HG03571 (cell line): ENCODE measurements around the gene KPNA1.
"Not testable (repeated sequence)": the region's sequence is repeated elsewhere in the genome, so short reads cannot be mapped to it uniquely, and the experiment has no call there.

Source experiments
- ATAC-seq: cut with Tn5 transposase; IDR thresholded peaks from one replicate; pipeline ENCODE4 v1.9.1; 2021; ENCODE audit not compliant: unreplicated experiment

The KPNA1 gene

DNA sequence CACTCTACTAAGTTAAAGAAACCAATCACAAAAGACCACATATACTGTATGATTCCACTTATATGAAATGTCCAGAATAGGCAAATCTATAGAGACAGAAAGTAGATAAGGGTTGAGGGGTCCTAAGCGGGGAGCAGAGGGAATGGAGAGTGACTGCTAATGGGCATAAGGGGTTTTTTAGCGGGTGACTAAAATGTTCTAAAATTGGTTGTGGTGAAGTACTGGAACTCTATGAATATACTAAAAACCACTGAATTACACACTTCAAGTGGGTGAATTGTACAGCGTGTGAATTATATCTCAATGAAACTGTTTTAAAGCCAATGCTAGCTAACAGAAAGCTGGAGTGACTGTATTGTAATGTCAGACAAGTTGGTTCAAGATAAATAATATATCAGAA is 33.3 kb downstream of the KPNA1 start:
- no peak for ATAC-seq

DNA sequence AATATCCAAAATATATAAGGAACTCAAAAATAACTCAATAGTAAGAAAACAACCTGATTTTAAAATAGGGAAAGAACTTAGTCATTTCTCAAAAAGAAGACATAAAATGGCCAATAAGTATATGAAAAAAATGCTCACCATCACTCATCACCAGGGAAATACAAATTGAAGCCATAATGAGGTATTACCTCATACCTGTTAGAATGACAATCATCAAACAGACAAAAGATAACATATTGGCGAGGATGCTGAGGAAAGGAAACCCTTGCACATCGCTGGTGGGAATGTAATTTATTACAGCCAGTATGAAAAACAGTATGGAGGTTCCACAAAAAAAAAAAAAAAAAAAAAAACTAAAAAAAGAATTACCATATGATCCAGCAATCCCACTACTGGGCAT is 38.2 kb downstream of the KPNA1 start:
- ATAC-seq = no peak

DNA sequence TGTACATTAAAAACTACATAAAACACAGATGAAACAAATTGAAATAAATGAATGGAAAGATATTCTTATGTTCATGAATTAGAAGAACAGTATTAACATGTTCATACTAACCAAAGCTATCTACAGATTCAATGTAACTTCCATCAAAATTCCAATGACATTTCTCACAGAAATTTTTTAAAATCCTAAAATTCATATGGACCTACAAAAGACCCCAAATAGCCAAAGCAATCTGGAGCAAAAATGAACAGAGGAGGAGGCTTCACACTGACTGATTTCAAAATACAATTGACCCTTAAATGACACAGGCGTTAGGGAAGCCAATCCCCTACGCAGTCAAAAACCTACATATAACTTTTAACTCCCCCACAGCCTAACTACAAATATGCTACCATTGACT is 39.4 kb downstream of the KPNA1 start:
- ATAC-seq = no peak

DNA sequence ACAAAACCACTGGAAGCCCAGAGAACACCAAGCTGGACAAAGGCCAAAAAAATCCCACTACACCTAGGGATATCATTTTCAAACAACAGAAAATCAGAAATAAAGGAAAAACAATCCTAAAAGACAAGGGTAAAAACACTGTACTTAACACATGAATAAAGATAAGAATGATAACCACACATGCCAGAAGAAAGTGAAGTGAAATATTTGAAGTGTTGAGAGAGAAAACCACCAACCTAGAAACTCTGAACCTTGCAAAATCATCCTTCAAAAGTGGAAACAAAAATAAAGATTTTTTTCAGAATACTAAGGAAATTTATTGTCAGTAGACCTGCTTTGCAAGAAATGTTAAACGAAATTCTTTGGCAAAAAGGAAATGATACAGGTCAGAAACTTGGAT is 45.1 kb downstream of the KPNA1 start:
- no peak for ATAC-seq

GRCh38 chr3:122468896-122469533 is 45.7 kb downstream of the KPNA1 start:
- peak; percentile 72 for ATAC-seq

DNA sequence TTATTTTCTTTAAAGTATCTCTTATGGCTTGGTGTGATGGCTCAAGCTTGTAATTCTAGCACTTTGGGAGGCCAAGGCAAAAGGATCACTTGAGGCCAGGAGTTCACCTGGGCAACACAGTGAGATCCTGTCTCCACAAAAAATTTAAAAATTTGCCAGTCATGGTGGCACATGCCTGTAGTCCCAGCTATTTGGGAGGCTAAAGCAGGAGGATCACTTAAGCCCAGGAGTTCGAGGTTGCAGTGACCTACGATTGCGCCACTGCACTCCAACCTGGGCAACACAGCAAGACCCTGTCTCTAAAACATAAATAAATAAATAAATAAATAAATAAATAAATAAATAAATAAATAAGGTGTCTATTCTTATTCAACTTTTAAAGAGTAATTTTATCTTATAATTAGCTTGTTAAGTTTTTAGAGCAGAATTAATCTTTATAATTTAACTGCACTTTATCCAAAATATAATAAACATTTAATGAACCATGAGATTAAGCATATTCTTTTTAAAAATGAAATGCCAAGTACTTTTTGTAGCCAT is 48.0 kb downstream of the KPNA1 start:
- ATAC-seq = no peak

- ATAC-seq = no peak
Observed at GRCh38 chr3:122464659-122465058, 50.1 kb downstream of the KPNA1 start.

DNA sequence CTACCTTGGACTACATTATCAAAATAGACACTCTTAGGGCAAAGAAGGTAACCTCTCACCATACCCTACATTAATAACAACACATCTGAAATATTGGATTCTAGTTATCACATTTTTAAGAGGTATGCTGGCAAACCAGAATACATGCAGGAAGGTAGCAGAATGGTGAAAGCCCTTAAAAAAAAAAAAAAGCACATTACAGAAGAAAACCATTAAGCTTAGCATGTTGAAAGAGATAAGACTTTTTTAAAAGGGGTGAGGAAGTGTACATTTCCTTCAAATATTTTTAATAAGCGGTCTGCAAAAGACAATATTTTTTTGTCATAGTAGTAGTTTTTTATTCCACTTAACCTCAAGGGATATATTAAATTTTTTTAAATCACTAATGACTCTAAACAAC is 52.3 kb downstream of the KPNA1 start:
- no peak for ATAC-seq

GRCh38 chr3:122461806-122462205 is 52.9 kb downstream of the KPNA1 start:
- no peak for ATAC-seq

DNA sequence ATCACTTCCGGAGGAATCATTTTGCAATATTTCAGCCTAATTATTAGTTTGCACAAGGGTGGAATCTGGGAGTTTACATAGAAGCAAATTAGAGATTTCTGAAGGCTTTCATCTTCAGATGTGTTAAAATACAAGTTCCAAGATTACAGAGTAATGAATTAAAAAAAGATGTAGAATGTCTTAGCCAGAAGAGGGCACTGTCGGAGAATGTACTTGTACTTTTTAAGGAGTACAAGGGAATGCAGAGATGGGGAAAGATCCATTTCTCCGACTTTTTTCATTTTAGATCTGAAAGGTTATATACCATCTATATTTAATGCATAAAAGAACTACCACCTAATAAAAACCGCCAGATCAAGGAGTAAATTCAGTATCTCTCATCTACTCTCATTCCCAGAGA is 55.7 kb downstream of the KPNA1 start:
- no peak for ATAC-seq

DNA sequence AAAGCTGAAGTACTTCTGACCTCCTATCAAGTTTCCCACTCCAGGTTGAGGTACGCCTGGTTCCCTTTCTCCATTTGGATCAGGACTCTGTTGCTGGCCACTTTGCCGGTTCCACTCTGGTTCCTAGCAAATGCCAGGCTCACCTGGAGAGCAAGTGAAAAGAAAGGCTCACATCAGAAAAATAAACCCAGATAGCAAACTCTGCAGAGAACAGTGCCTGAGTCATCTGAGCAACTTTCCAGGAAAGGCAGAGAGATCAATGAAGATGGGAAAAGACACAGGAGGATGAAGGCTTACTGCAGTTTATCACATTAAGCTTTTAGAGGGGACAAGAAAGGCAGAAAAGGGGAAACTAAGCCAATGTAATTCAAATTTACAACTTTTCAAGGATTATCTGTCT is 57.0 kb downstream of the KPNA1 start:
- no peak for ATAC-seq

- ATAC-seq = no peak
Observed at GRCh38 chr3:122456074-122456473, 58.7 kb downstream of the KPNA1 start.

DNA sequence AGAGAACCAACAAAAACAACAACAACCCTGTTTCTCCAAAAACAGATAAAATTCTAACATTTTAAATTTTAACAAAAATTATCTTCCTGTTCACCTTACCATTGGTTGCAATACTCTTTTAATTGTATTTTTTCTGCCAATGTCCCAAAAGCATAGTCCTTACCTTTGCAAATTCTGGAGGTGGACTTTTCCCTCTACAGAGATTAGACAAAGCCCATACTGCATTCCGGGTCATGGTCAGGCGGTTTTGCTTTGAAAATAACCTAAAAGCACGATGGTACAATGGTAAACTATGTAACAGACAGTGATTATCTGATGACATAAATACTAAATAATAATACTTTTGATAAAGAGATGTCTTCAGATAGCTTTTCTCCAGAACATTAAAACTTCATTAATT is 63.4 kb downstream of the KPNA1 start:
- ATAC-seq = no peak

GRCh38 chr3:122448218-122448617 is 66.5 kb downstream of the KPNA1 start:
- ATAC-seq = not testable (repeated sequence)

DNA sequence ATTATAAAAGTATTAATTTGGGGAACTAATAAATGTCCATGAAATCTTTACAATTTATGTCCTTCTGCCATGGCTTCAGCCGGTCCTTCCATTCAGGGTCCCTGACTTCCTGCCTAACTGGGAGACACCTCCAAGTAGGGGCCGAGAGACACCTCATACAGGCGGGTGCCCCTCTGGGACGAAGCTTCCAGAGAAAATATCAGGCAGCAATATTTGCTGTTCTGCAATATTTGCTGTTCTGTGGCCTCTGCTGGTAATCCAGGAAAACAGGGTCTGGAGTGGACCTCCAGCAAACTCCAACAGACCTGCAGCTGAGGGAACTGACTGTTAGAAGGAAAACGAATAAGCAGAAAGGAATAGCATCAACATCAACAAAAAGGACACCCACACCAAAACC is 70.2 kb downstream of the KPNA1 start:
- ATAC-seq = not testable (repeated sequence)

GRCh38 chr3:122443762-122444490 is 70.8 kb downstream of the KPNA1 start:
- not testable (repeated sequence) for ATAC-seq

GRCh38 chr3:122443090-122443489 is 71.6 kb downstream of the KPNA1 start:
- no peak for ATAC-seq

DNA sequence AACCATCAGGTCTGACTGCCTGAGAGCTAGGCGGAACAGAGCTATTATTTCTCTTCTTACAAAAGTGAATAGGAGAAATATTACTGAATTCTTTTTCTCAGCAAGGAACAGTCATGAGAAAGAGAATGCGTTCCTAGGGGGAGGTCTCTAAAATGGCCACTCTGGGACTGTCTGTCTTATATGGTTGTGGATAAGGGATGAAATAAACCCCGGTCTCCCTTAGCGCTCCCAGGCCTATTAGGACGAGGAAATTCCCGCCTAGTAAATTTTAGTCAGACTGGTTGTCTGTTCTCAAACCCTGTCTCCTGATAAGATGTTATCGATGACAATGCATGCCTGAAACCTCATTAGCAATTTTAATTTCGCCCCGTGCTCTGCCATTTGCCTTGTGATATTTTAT is 78.8 kb downstream of the KPNA1 start:
- ATAC-seq = no peak

GRCh38 chr3:122430371-122430770 is 84.4 kb downstream of the KPNA1 start:
- ATAC-seq = no peak

DNA sequence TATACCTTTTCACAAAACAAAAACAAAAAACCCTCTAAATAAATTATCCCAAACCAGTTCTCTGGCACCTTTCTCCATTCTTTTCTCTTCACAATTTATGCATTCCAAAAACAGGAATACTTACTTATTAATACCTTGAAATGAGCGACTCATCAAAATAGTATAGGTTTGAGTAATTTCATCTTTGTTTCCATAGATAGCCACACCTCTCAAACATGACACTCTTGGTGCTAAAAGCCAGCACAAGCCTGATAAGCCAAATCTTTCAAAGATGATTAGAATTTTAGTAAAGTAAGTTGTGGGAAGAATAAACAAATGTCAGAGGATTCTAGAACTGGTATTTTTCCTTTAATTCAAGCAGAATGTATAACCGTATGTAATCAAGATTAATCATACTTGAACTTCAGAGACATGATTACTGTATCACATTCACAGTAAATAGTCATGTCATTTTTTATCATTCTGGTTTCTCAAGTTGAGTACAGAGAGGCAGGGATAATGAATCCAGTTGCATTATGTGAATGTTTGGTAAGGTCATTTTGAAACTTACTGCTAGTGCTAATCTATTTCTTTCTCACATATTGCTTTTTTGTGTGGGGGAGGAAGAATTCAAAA is 86.8 kb downstream of the KPNA1 start:
- ATAC-seq = no peak

DNA sequence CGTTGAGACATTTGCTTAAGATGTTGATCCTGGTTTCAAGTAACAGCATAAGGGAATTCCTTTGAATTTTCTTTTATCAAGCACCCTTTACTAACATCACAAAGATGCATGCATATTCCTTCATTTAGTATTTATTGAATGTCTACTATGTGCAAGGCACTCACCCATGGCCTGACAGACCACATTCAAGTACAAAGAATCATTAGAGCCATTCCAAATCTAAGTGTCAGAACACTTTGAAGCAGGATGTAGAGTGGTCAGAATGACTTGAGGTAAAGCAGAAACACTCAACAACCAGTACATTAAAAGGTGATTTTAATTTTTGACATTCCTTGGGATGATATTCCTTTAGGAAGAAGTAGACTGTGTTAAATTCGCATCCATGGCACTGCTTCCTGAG is 92.9 kb downstream of the KPNA1 start:
- no peak for ATAC-seq

- ATAC-seq = no peak
Observed at GRCh38 chr3:122421101-122421500, 93.6 kb downstream of the KPNA1 start.
